Smooth muscle cell of the brain vasculature (primary cell): Measurements from ENCODE around the gene CLDN2.
"Not testable (repeated sequence)": the region's sequence is repeated elsewhere in the genome, so short reads cannot be mapped to it uniquely, and the experiment has no call there.

Experiments
- DNase-seq: peaks from one replicate; pipeline ENCODE4 v3.0.0-alpha.2; 2012; ENCODE audit warnings: low read depth, low spot score

Gene CLDN2

GRCh38 chrX:106919932-106920452, at the start of gene CLDN2:
TSS of gene CLDN2 (plus strand) at chrX:106920402. CDS start at chrX:106928229, 7,827 bp downstream.
- peak; percentile 35 for DNase-seq

GRCh38 chrX:106872796-106873195, 47.4 kb upstream of the CLDN2 start:
- DNase-seq: not testable (repeated sequence)

- no peak for DNase-seq
Observed at GRCh38 chrX:106874075-106874474, 46.1 kb upstream of the CLDN2 start.

GRCh38 chrX:106875151-106875550, 45.1 kb upstream of the CLDN2 start:
- DNase-seq: no peak

- no peak for DNase-seq
Observed at GRCh38 chrX:106889468-106889867, 30.7 kb upstream of the CLDN2 start.

GRCh38 chrX:106891762-106892460, 28.3 kb upstream of the CLDN2 start:
- no peak for DNase-seq

GRCh38 chrX:106894392-106894909, 25.8 kb upstream of the CLDN2 start:
- DNase-seq: no peak

GRCh38 chrX:106894978-106895452, 25.2 kb upstream of the CLDN2 start:
- DNase-seq: no peak

- no peak for DNase-seq
Observed at GRCh38 chrX:106897259-106897658, 22.9 kb upstream of the CLDN2 start.

- no peak for DNase-seq
Observed at GRCh38 chrX:106898462-106898861, 21.7 kb upstream of the CLDN2 start.

- no peak for DNase-seq
Observed at GRCh38 chrX:106899276-106899675, 20.9 kb upstream of the CLDN2 start.

GRCh38 chrX:106899841-106900240, 20.4 kb upstream of the CLDN2 start:
- DNase-seq: no peak

- DNase-seq: no peak
Observed at GRCh38 chrX:106901341-106901740, 18.9 kb upstream of the CLDN2 start.

GRCh38 chrX:106901781-106902219, 18.4 kb upstream of the CLDN2 start:
- no peak for DNase-seq

GRCh38 chrX:106902684-106903083, 17.5 kb upstream of the CLDN2 start:
- no peak for DNase-seq

GRCh38 chrX:106903291-106903824, 16.8 kb upstream of the CLDN2 start, which contains the start of gene RIPPLY1:
TSS of gene RIPPLY1 (minus strand) at chrX:106903341. CDS start at chrX:106903287, 54 bp downstream.
- no peak for DNase-seq

- DNase-seq: no peak
Observed at GRCh38 chrX:106903856-106904528, 16.2 kb upstream of the CLDN2 start.

- no peak for DNase-seq
Observed at GRCh38 chrX:106905064-106905708, 15.0 kb upstream of the CLDN2 start.

GRCh38 chrX:106906361-106906760, 13.8 kb upstream of the CLDN2 start:
- no peak for DNase-seq

GRCh38 chrX:106912864-106913263, 7.3 kb upstream of the CLDN2 start:
- DNase-seq: no peak

GRCh38 chrX:106917830-106918500, 2.2 kb upstream of the CLDN2 start:
- DNase-seq: no peak
